DOHH2 (cell line): Measurements from ENCODE around the gene NAP1L1.

ENCODE experiments used
- H3F3A ChIP-seq: fragments of 200-600 bp; sonication (generic), shearing (Covaris generic); 2 replicates; pipeline ENCODE4 v1.6.0; 2016; ENCODE audit warnings: antibody characterized with exemption, mild to moderate bottlenecking; ENCODE audit not compliant: control insufficient read depth, insufficient read depth
- H3K27ac ChIP-seq: fragments of 200-600 bp; sonication (generic); 2 replicates; pipeline ENCODE4 v1.5.1; 2014; ENCODE audit warnings: low read depth, mild to moderate bottlenecking, low read length, moderate library complexity
- H3K27me3 ChIP-seq: fragments of 200-600 bp; sonication (generic); 2 replicates; pipeline ENCODE4 v1.6.1; 2014; ENCODE audit warnings: mild to moderate bottlenecking, low read length, mixed read lengths; ENCODE audit not compliant: control insufficient read depth
- H3K36me3 ChIP-seq: fragments of 200-600 bp; sonication (generic); 2 replicates; pipeline ENCODE4 v1.6.1; 2014; ENCODE audit warnings: mild to moderate bottlenecking, low read length, moderate library complexity, mixed read lengths; ENCODE audit not compliant: control insufficient read depth
- H3K4me1 ChIP-seq: fragments of 200-600 bp; sonication (generic); 2 replicates; pipeline ENCODE4 v1.6.1; 2014; ENCODE audit warnings: mild to moderate bottlenecking, low read length, mixed read lengths; ENCODE audit not compliant: control insufficient read depth
- H3K4me2 ChIP-seq: fragments of 200-600 bp; sonication (generic); 2 replicates; pipeline ENCODE4 v1.6.0; 2014; ENCODE audit warnings: mild to moderate bottlenecking, low read length, moderate library complexity
- H3K4me3 ChIP-seq: fragments of 200-600 bp; sonication (generic); 2 replicates; pipeline ENCODE4 v1.5.1; 2014; ENCODE audit warnings: mild to moderate bottlenecking, low read length, mixed read lengths
- H3K79me2 ChIP-seq: fragments of 200-600 bp; sonication (generic); 2 replicates; pipeline ENCODE4 v1.6.1; 2014; ENCODE audit warnings: mild to moderate bottlenecking, low read length, mixed read lengths; ENCODE audit not compliant: control insufficient read depth
- H3K9me2 ChIP-seq: fragments of 200-600 bp; sonication (generic); replicated peaks from 2 replicates; pipeline ENCODE4 v1.6.1; 2014; ENCODE audit warnings: mild to moderate bottlenecking, low read length, mixed read lengths; ENCODE audit not compliant: control insufficient read depth
- H3K9me3 ChIP-seq: fragments of 200-600 bp; sonication (generic); 2 replicates; pipeline ENCODE4 v1.6.1; 2014; ENCODE audit warnings: antibody characterized with exemption, low read length, mixed read lengths; ENCODE audit not compliant: control insufficient read depth, insufficient read depth
- H4K20me1 ChIP-seq: fragments of 200-600 bp; sonication (generic); 2 replicates; pipeline ENCODE4 v1.6.0; 2014; ENCODE audit warnings: low read depth, mild to moderate bottlenecking, antibody characterized with exemption, low read length, moderate library complexity; ENCODE audit not compliant: control insufficient read depth, insufficient read depth
- CTCF ChIP-seq: fragments of 200-600 bp; sonication (generic); IDR thresholded peaks from one replicate; pipeline ENCODE4 v1.5.1; 2014; ENCODE audit warnings: antibody characterized with exemption, mild to moderate bottlenecking, low read depth, low read length; ENCODE audit not compliant: poor library complexity, severe bottlenecking
- EZH2phosphoT487 ChIP-seq: fragments of 200-600 bp; sonication (generic); IDR thresholded peaks from 2 replicates; pipeline ENCODE4 v1.6.1; 2017; ENCODE audit warnings: borderline replicate concordance, mild to moderate bottlenecking, antibody characterized with exemption, low read length, moderate library complexity, mixed read lengths

NAP1L1 gene

DNA sequence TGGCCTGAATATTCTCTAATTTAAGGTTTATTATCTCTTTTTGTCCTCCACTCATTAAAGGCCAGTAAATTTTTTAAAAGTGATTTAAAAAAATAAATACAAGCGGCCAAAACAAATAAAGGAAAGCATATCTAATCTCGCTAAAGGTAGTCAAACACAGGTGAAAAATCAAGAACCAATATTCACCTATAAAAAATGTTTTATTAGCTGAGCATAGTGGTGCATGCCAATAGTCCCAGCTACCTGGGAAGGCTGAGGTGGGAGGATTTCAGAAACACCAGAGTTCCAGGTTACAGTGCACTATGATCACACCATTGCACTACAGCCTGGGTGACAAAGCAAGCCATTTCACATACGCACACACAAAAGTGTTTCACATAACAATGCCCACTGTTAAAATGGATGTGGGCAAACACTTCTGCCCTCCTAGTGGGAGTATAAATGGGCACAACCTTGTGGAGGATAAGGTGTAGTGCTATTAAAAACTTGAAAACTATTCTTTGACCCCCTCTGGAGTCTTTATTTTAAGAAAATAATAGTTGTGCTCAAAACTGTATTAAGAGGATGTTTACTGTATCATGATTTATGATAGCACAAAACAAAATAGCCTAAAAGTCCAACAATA, 32.7 kb upstream of the NAP1L1 start:
- no peaks in the 10 kb centered on the region for H3K36me3 ChIP-seq
- H3K4me1 ChIP-seq, result no peaks in the 10 kb centered on the region
- H3K4me3 ChIP-seq, result no peak overlapping the region
- no peak overlapping the region for H3K4me2 ChIP-seq
- no peaks in the 10 kb centered on the region for H4K20me1 ChIP-seq
- peaks cover 2% of the 10 kb centered on the region; the same call in 1 of the 2 replicates for H3K27me3 ChIP-seq
- no peaks in the 10 kb centered on the region for H3K79me2 ChIP-seq
- TF ChIP-seq CTCF (no peak), EZH2phosphoT487 (no peak)
- no peaks in the 10 kb centered on the region for H3K9me2 ChIP-seq
- no peak overlapping the region for H3K27ac ChIP-seq
- no peaks in the 10 kb centered on the region for H3F3A ChIP-seq
- H3K9me3 ChIP-seq, result no peaks in the 10 kb centered on the region

DNA sequence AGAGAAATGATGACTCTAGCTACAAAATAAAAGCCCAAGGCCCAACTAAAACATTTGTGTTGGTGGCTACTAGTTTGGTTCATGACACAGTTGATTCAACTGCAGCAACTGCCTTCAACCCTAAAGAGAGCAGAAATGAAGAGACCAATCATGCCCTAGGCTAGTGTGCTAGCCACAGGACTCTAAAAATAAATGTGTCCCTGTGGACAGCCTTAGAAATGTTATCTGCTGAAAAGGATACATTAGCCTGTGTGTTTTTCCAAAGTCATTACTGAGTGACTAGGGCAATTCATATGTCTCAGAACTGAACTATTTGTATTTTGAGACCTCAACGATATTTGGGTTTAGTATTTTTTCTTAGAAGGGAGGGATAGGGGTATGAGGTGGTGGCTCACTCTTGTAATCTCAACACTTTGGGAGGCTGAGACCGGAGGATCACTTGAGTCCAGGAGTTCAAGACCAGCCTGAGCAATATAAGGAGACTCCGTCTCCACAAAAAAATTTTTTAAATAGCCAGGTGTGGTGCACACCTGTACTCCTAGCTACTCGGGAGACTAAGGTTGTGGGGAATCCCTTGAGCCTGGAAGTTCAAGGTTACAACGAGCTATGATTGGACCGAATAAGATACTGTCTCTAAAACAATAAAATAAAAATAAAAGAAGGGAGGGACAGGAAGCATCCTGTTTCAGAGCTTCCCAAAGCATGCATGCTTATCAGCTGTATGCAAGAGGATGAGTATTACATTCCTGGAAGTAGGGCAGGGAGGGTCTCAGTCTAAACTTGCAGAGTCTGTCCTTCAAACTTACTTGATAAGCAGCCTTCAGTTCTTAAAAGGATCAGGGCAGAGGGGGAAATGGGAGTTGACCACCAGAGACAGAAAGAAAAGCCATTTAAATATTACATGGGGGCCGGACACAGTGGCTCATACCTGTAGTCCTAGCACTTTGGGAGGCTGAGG, 29.6 kb upstream of the NAP1L1 start:
- Histone ChIP-seq H3K27me3 (peaks cover 2% of the 10 kb centered on the region; the same call in 1 of the 2 replicates), H3K27ac (no peak overlapping the region), H3K4me3 (no peak overlapping the region), H3K36me3 (no peaks in the 10 kb centered on the region), H3K79me2 (no peaks in the 10 kb centered on the region), H3K4me2 (no peak overlapping the region), H3F3A (no peaks in the 10 kb centered on the region), H3K9me3 (no peaks in the 10 kb centered on the region), H3K4me1 (no peaks in the 10 kb centered on the region), H3K9me2 (no peaks in the 10 kb centered on the region), H4K20me1 (no peaks in the 10 kb centered on the region)
- TF ChIP-seq CTCF (no peak), EZH2phosphoT487 (no peak)

DNA sequence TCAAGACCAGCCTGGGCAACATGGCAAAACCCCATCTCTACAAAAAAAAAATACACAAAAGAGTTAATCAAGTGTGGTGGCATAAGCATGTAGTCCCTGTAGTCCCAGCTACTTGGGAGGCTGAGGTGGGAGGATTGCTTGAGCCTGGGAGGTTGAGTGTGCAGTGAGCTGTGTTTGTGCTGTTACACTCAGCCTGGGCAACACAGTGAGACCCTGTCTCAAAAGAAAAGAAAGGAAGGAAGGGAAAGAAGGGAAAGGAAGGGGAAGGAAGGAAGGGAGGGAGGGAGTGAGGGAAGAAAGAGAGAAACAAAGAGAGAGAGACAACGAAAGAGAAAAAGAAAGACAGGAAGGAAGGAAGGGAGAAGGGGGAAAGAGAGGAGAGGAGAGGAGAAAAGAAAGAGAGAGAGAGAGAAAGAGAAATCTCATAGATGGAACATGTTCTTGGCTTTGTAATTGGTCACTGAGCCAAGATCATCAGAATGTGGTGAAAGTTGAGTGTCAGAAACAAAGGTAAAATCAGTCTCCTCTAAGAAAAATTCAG, 26.8 kb upstream of the NAP1L1 start:
- Histone ChIP-seq H3K4me3 (no peak overlapping the region), H3K4me2 (no peak overlapping the region), H3F3A (no peaks in the 10 kb centered on the region), H3K27ac (no peak overlapping the region), H3K4me1 (no peaks in the 10 kb centered on the region), H4K20me1 (no peaks in the 10 kb centered on the region), H3K36me3 (no peaks in the 10 kb centered on the region), H3K9me2 (no peaks in the 10 kb centered on the region), H3K27me3 (peaks cover 2% of the 10 kb centered on the region; the same call in 1 of the 2 replicates), H3K9me3 (no peaks in the 10 kb centered on the region), H3K79me2 (no peaks in the 10 kb centered on the region)
- TF ChIP-seq EZH2phosphoT487 (no peak), CTCF (no peak)
